Stimulated activated CD4-positive, alpha-beta T cell treated with anti-CD3 and anti-CD28 coated beads, Interleukin-2, amount 100 ng/mL, for 4 hours (primary cell): ENCODE measurements around the gene ACADL.

Experiments used
- DNase-seq: peaks from one replicate; pipeline ENCODE4 v3.0.0-alpha.2; 2020; ENCODE audit warnings: low read depth

Gene ACADL

DNA sequence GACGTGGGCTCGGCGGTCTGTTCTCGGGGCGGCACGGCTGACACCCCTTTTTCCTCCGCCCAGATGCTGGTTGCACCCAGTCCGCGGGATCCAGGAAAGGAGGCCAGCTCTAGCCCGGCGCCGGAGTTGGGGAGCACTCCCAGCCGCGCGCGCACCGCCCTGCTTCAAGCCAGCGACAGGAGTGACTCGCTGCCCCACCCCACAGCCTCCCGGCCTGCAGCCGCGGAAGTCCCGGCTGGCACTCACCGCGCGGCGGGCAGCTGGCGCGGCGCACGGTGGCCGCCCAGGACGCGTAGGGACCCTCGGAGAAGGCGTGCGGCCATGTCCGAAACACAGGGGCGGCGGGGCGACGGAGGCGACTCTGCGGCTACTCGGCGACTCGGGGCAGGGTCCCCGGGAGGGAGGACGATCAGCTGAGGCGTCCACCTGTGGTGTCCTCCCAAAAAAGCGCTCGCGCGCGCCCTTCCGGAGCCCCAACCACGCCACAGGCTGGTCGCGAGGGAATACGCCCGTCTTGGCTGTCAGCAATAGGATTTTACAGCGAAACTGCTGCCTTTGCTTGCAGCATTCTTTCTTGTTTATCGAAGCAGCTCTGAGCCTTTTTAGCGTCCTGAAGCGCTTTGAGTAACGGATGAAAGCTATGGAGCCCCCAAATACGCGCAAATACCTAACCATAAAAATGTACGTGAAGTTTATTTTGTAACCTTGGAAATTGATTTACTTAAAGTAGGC, at the start of gene ACADL:
ACADL (minus strand) TSS at position 507 of the 732 bp plus-strand sequence; CDS start at position 323, 184 bp downstream.
- DNase-seq = no peak

DNA sequence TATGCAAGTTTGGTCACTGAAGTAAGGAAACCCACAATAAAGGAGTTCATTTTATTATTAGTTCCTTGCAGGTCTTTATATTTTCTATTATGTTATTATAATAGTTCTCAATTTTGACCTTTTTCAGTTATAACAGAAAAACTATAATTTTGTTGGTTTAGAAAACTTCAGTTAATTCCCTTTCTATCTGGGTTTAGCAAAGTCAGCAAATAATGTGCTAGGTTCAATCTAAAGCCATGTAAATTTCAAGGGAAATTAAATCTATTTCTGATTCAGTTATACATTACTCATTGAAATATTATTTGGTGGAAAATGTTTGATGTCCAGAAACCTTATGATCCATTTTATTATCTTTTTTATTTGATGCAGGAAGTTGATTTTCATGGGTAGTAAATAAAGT, 46.1 kb upstream of the ACADL start:
- no peak for DNase-seq

DNA sequence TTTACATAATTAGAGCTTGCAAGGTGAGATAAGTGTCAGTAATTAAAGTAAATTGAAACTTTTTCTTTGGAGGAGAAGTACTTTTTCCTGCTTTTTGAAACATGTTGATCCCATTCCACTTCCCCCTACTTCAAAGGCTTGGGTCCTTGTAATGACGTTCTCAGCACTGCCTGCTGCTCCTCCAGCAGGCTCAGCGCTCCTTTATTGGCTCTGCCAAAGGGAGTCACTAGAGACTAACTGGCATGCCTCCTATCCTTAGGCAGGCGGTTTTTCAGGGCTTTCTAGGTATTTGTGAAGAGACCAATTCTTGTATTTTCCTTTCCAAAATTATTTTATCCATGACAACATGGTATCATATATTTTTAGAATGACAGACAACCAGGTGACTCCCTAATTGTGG, 43.9 kb upstream of the ACADL start:
- no peak for DNase-seq

DNA sequence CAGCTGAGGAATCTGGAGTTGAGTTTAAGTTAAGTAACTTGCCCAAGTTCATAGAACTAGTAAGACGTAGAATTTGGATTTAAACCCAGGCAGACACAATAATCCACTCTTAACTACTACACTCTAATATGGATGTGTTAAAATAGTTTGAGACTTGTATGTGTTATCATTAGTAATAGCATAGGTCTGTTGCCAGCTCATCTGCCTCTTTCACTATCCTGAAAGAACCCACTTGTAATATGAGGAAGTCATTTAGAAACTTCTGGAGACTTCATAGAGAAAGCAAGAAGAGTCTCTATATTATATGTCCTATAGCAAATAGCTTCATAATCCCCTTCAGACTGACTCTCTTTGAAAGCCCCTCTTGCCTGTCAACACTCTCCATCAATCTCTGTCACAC, 43.0 kb upstream of the ACADL start:
- DNase-seq = no peak

DNA sequence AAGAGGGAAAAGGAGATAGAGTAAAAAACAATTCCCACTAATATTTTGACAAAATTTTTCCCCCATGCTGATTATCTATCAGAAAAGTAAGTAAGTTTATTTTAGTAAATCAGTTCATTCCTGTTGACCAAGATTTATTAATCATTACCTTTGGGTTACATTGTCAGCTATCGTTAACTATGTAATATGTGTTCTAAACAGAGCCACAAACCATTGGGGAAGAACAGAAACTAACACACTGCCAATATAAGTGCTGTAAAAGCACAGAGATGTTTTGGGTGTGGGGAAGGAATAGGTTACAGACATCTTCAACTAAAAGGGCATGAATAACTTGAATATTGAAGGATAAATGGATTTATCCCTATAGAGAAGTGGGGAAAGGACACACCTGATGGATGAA, 42.5 kb upstream of the ACADL start:
- DNase-seq = no peak

DNA sequence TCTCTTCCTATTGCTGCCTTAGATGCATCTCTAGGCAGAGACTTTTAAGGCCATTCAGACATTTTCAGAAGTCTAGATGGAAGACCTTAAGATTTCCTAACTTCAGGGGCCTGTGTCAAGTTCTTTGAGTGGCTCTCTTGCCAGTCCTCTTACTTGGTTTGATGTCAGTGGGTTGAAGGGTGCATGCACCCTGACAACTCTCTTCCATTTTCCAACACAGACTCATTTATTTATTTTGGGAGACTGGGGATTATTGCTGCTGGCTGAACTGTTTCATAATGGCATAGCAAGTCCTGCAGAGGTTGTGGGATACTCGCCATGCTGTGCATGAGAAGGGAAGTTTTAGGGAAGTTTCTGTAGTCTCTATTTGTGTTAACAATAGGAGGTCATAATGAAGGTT, 39.0 kb upstream of the ACADL start:
- no peak for DNase-seq

DNA sequence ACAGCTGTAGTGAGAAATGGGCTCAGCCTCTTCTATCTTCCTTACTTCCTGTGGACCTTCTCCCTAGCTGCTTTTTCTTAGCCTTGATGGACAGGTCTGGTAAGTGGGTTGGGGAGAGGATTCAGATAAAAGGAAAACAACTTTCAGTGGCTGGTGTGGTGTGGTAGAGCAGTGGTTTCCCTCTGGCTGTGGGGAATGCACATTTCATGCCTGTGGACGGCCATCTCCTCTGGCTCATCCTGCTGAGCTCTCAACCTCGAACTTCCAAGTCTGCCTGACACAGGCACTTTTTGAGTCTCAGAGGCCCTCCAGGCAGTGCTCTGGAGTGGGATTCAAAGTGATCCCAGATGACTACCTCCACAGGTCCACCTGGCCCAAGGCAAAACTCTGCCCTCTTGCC, 38.6 kb upstream of the ACADL start:
- DNase-seq = no peak

DNA sequence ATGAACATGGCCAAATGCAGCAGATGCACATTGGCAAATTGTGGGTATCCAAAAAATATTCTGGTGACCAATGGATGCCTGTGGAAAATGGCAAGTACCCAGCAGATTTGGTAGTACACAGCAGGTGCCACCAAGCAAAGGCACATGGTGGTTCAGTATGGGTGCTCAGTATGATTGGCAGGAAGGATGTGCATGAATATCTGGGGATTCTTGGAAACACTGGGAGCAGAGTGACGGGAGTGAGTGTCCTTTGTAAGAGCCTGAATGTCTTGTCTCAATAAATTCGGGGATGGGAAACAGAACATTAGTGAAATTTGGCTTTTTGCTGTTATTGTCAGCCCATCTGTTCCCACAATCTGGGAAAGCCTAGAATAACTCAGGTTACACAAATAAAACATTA, 36.8 kb upstream of the ACADL start:
- DNase-seq = no peak

DNA sequence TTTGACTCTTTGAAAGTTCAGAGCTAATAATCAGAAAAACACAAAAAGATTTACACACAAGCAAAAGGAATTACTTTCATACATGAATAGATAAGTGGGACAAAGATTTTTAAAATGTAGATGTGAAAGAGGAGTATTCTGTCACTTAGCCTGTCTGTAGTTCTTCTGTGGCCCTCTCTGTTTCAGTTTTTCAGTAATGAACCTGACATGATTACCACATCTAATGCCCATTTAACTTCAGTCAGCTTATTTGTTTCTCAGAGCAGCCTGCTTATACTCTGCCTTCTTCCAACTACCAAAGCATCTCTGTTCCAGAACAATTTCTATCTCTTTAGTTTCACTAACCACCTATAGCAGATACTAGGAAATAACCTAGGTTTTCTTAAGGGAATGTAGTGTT, 34.4 kb upstream of the ACADL start:
- DNase-seq = no peak

DNA sequence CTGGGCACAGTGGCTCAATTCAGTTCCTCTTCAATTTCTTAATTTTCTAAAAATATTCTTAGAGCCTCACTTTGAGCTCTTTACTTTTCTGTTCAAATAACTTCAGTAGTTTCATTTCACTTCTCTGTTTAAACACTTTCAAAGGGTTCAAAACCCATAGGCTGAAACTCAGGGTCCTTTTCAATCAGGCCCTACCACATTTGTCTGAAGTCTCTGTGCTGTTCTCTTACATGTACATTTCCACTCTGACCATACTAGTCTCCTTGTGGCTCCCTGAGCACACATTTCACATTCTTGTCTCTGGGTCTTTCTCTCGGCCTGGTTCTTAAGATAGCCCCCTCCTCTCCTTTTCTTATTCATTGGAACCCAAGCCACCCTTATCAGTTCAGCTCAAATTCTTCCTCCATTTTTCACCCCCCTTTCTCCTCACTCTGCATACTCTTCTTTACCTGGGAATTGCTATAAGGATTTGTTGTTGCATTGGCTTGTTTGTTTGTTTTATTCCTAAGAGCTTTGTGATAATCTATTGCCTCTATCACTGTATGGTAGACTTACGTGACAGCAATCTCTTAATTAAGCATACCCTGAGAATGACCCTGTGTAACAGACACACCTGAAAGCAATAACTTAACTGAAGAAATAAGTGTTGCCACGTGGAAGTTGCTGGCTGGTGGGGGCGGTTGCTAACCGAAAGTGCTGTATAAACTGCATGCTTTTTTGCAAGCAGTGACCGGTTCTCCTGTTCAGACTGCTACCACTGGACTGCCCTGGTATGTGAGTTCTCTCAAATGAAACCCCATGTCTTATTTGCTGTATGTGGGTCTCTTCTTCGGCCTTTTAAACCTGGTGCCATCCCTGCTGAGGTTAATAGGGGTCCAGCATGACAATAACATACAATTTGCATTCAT, 27.7 kb upstream of the ACADL start:
- DNase-seq = no peak

DNA sequence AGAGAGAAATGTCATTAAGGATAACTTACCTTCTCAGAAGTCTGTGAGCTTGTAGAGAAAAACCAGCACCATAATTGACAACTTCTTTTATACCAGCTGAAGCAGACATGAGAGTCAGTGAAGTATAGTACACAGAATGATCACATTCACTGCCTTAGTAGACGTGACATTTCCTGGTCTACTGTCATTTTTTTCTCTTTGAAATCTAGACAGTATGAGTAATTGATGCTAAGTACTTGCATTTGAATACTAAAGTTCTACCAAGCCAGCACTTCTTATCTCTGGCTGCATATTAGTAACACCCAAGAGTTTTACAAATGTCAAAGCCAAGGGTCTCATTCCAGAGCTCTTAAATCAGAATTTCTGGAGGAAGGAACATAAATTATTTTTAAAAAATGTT, 25.4 kb upstream of the ACADL start:
- DNase-seq = no peak

DNA sequence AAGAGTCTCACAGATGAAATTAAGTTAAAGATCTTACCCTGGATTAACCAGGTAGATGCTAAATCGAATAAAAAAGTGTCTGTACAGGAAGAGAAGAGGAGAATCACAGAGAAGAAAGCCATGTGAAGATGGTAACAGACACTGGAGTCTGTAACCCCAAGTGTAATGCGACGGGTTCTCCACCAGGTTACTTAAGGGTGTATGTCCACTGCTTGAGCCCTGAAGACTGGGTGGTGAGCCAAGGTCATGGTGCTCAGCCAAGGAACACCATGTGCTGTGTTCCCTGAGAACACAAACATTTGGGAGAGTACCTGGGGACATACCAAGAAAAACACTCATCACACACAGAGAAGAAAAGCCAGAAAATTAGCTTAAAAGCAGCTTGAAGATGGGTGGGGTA, 8.2 kb upstream of the ACADL start:
- no peak for DNase-seq

DNA sequence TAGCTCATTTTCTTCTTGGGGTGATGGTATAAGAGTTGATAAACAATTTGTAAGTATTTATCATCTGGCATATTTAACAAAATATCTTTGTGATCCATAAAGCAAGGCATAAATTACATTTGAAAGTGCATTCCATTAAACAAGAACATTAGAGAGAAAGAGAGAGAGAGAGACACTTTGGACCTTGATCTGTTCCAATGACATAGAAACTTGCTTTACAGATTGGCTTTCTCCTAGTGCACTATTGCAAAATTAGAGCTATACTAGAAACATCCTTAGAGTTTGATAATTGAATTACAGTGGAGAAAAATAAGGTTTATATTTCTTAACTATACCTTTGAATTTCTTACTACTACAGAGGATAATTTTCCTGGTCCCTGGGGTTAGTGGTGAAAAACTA, 5.7 kb upstream of the ACADL start:
- DNase-seq = no peak

DNA sequence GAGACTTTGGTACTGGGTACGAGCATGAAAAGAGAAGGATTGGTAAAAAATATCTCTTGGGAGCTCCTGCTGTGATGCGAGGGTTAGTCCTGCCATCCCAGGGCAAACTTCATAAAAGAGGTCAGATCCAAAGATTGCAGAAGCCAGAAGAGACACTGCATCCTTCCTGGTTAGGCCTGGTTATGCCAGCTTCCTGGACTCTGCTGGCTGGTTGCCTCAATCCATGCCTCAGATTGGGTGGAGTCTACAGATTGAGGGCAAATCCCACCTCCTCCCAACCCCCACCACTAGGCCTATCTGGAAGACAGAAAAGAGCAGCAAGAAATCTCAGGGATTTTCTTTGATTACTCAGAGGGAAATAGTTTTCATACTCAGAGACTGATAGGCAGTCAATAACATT, 5.3 kb upstream of the ACADL start:
- no peak for DNase-seq

DNA sequence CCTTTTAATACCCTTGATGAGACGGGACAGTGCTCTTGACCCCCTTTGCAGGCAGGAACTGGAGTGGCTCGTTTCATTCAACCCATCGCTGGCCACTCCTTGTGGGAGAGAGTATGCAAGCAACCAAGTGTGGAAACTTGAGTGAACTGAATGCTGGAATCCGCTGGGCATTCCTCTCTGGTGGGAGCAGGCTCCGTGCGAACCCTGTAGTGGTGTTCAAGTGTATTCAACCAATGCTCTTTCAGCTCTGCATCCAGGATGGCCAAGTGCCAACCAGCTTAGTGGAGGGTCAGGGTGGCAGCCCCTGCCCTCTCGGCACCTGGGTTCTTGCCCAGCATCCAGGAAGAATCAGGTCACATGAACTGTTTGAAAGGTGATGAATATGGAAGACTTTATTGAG, 3.3 kb upstream of the ACADL start:
- no peak for DNase-seq

DNA sequence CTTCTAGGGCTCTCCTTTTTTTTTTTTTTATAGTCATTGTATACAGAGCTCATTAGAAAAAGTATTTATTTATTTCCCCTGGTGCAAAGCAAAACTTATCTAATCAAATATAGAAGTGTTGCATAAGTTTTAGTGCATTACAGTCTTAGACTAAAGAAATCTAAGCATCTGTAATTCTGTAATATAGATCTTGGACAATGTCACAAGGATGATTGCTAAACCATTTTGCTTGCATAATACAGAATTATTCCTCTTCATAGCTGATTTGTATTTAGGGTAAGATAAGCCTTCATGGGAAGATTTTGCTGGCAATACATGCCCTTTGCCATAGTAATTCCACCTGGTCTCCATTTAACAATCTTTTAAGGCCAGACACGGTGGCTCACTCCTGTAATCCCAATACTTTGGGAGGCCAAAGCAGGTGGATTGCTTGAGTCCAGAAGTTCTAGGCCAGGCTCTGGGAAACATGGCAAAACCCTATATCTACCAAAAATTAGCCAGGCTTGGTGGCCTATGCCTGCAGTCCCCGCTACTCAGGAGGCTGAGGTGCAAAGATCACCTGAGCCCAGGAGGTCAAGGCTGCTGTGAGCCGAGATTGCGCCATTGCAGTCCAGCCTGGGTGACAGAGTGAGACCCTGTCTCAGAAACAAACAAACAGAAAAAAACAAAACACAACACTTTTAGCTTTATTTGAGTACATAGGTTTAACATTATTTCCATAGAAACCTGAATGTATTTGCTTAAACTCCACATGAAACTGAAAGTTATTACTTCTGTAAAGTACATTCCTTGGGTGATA, 2.2 kb upstream of the ACADL start:
- DNase-seq = no peak

DNA sequence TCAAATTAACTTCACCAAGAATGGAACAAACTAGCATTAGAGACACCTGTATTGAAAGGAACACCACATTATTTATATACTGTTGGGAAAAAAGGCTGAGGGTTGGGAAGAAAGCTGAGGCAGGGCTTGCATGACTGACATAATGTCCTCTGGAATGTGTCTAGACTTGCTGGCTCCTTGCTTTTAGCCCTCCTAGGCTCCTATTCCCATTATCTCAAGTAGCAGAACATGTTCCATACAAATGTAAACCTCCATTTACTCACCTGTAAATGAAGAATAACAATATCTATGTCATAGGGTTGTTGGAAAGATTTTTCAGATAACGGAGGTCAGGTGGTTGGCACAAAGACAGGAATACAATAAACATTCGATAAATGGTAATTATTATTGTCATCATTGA, 976 bp upstream of the ACADL start:
- no peak for DNase-seq

DNA sequence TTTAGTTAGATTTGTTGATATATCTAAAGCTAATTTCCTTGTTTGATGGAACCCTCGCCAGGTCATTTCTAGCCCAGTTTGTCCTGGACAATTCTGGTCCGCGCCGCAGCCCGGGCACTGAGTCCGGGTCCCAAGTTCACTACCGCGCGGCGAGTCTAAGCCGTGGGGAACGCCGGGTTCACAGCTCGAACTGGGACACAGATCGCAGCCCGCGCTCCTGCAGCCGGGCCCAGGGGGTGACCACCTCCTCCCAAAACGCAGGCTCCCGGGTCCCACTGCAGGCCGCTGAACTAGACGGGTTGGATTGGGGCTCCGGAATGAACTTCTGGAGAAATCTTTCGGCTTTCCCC, 681 bp downstream of the ACADL start:
- no peak for DNase-seq

DNA sequence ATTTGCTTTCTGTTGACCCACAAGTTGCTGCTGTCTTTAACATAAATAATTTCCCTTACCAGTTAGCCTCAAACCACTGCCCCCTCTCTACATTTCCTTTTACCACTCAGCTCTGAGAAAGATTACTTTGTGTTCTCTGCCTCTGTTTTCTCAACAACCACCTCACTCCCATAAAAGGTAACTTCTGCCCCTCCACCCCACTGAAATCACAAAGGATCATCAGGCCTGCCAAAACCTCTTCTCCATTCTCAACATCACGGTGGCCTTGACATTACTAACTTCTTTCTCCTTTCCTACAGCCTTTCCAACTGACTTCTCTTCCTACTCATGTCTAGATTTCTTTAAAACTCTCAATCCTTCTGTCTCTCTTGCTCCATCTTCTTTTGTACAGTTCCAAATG, 10.1 kb downstream of the ACADL start:
- no peak for DNase-seq

DNA sequence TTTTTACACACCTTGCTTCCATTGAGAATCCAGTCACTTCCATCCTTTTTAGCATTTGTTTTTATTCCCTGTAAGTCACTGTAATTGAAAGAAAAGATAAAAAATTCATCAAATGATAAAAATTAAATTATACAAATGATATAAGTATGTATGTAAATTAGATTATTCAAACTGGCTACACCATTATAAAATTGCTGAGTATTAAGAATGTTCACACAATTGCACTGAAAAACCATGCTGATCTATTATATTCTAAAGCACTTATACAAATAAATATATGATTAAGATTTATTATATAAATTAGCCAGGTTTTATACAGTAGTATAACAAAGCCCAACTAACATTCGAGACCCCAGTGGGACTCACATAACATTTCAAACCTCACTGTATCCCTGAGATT, 15.1 kb downstream of the ACADL start:
- no peak for DNase-seq

DNA sequence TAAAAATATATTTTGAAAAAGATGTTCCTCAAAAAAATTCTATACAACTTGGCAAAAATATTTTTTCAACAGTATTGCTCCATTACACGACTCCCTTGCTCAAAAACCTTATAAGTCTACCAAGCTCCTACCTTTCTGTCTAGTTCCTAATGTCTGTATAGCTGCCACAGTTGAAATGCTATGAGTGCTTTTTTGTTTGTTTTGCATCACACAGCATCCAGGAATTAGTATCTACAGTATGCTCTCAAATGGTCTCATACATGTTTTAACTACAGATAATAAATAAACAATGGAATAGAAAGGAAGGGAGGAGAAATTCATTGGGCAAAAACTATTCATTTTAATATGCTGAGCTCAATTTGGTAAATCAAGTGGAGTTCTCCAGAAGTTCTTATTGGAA, 17.3 kb downstream of the ACADL start:
- DNase-seq = no peak

DNA sequence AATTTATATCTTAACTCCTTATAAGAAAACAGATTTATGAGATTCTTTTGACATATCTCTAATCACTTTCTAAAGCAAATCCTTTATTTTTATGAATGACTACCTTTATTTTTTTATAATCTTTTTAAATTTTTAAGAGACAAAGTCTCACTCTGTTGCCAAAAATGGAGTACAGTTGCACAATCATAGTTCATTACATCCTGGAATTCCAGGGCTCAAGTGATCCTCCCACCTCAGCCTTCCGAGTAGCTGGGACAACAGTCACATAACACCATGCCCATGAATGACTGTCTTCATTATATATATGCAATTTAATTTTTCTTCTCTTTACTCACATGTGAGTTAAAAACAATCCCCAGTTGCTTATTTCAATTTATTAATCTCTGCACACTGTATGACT, 21.7 kb downstream of the ACADL start:
- no peak for DNase-seq

DNA sequence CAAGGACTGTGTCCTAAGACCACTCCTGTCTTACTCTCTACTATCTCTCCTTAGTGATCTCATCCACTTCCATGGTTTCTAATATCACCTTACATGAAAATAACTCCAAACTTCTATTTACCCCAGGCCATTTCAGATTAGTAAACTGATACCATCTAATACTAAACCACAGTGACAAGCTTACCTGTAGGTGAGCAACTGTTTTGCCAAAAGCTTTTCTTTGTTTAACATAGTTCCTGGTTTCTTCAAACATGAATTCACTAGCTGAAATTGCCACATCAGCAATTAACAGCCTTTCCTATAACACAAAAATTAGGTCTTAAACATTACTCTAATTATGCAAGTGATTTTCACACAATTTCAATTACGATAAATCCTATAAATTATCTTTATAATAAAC, 22.1 kb downstream of the ACADL start:
- no peak for DNase-seq
